ENCODE results near the gene SMURF1. TPM values are rescaled to one million over a fixed set of nuclear protein-coding genes. Genes with fewer than 3 reads are reported as not detected.

The SMURF1 gene
- total and polyA plus RNA-seq, 2 experiments from 2014 or later, result 6.8 to 19.1 TPM

DNA sequence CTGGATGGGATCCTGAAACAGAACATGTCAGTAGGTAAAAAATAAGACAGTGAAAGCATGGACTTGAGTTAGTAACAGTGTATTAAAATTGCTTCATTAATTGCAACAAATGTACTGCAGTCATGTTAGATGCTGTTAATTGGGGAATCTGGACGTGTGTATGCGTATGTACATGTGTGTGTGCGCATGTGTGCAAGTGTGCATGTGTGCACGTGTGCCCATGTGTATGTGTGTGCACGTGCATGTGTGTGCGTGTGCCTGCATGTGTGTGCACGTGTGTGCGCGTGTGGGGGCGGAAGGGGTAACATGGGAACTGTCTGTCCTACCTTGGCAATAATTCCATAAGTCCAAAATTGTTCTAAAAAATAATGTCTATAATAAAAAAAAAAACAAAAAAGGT, 67.3 kb downstream of the SMURF1 start:
- Histone ChIP-seq H3K4me3 (no peak overlapping the region), H3K4me1 (ENCODE audit: insufficient read depth) (peaks cover 16% of the 10 kb centered on the region), H2AFZ (no peak overlapping the region), H4K20me1 (ENCODE audit: insufficient read depth) (no peaks in the 10 kb centered on the region), H3K27ac (no peak overlapping the region), H3K9me2 (ENCODE audit: insufficient read depth) (no peaks in the 10 kb centered on the region), H3K27me3 (replicated peaks; ENCODE audit: insufficient read depth) (no peaks in the 10 kb centered on the region), H3K4me2 (ENCODE audit: unreplicated experiment) (no peak overlapping the region), H3K9me3 (ENCODE audit: low read depth) (no peaks in the 10 kb centered on the region), H3K36me3 (ENCODE audit: low read depth) (no peaks in the 10 kb centered on the region), H3F3A (ENCODE audit: insufficient read depth) (0 out of 2 replicates have a peak, but pooled peaks cover 4% of the 10 kb centered on the region), H3K79me2 (ENCODE audit: insufficient read depth) (peaks cover 100% of the 10 kb centered on the region), H3K9ac (no peak overlapping the region)
- WGBS, 2 experiments (ENCODE audit: low coverage in 1 of 2, low lambda C conversion rate in 2 of 2, missing lambda C conversion rate in 2 of 2), result 92 to 95% methylated on average over 10 of the region's 10 CpGs
- no peak for DNase-seq
- no peak for TF ChIP-seq EZH2 (IDR thresholded peaks at IDR 0.05; ENCODE audit: insufficient read depth, poor library complexity, severe bottlenecking)
- no peak for TF ChIP-seq EZH2phosphoT487 (IDR thresholded peaks at IDR 0.05; ENCODE audit: insufficient read depth, low read depth)
- in situ Hi-C loops (cut with MboI), result no loop called here

- Histone ChIP-seq H4K20me1 (ENCODE audit: insufficient read depth) (no peaks in the 10 kb centered on the region), H3K9me3 (ENCODE audit: low read depth) (no peaks in the 10 kb centered on the region), H3K36me3 (ENCODE audit: low read depth) (no peaks in the 10 kb centered on the region), H3K27ac (no peak overlapping the region), H3K4me3 (no peak overlapping the region), H3K27me3 (replicated peaks; ENCODE audit: insufficient read depth) (no peaks in the 10 kb centered on the region), H3K4me2 (ENCODE audit: unreplicated experiment) (no peak overlapping the region), H3K79me2 (ENCODE audit: insufficient read depth) (peaks cover 100% of the 10 kb centered on the region), H3F3A (ENCODE audit: insufficient read depth) (0 out of 2 replicates have a peak, but pooled peaks cover 4% of the 10 kb centered on the region), H3K9ac (no peak overlapping the region), H2AFZ (no peak overlapping the region), H3K9me2 (ENCODE audit: insufficient read depth) (no peaks in the 10 kb centered on the region), H3K4me1 (ENCODE audit: insufficient read depth) (peaks cover 16% of the 10 kb centered on the region)
- 91 to 98% methylated on average over 2 of the region's 2 CpGs for WGBS, 2 experiments (ENCODE audit: low coverage in 1 of 2, low lambda C conversion rate in 2 of 2, missing lambda C conversion rate in 2 of 2)
- no peak for DNase-seq
- in situ Hi-C loops (cut with MboI), result no loop called here
- TF ChIP-seq EZH2 (IDR thresholded peaks at IDR 0.05; ENCODE audit: insufficient read depth, poor library complexity, severe bottlenecking), result no peak
- TF ChIP-seq EZH2phosphoT487 (IDR thresholded peaks at IDR 0.05; ENCODE audit: insufficient read depth, low read depth), result no peak
Observed at GRCh38 chr7:99073839-99074446, 70.0 kb downstream of the SMURF1 start.

DNA sequence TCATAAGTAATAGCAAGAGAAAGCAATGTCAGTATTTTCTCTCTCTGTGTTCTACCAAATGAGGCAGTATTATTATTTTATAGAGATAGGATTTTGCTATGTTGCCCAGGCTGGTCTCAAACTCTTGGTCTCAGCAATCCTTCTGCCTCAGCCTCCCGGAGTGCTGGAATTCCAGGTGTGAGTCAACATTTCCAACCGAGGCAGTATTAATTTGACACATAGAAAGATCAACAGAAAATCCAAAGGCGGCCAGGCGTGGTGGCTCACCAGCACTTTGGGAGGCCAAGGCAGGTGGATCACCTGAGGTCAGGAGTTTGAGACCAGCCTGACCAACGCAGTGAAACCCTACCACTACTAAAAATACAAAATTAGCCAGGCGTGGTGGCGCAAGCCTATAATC, 71.8 kb downstream of the SMURF1 start:
- in situ Hi-C loops (cut with MboI), result no loop called here
- Histone ChIP-seq H3K9me3 (ENCODE audit: low read depth) (no peaks in the 10 kb centered on the region), H3K9me2 (ENCODE audit: insufficient read depth) (no peaks in the 10 kb centered on the region), H2AFZ (no peak overlapping the region), H3K27ac (peak overlapping the region; percentile 73), H3K79me2 (ENCODE audit: insufficient read depth) (peaks cover 100% of the 10 kb centered on the region), H3K36me3 (ENCODE audit: low read depth) (no peaks in the 10 kb centered on the region), H3K4me1 (ENCODE audit: insufficient read depth) (peaks cover 11% of the 10 kb centered on the region), H3K27me3 (replicated peaks; ENCODE audit: insufficient read depth) (no peaks in the 10 kb centered on the region), H3K9ac (0 out of 2 replicates have a peak overlapping the region, but pooled peaks have one; percentile 8), H3K4me3 (no peak overlapping the region), H3K4me2 (ENCODE audit: unreplicated experiment) (no peak overlapping the region), H3F3A (ENCODE audit: insufficient read depth) (0 out of 2 replicates have a peak, but pooled peaks cover 4% of the 10 kb centered on the region), H4K20me1 (ENCODE audit: insufficient read depth) (no peaks in the 10 kb centered on the region)
- no peak for TF ChIP-seq EZH2phosphoT487 (IDR thresholded peaks at IDR 0.05; ENCODE audit: insufficient read depth, low read depth)
- DNase-seq, result no peak
- WGBS, 2 experiments (ENCODE audit: low coverage in 1 of 2, low lambda C conversion rate in 2 of 2, missing lambda C conversion rate in 2 of 2), result 98 to 100% methylated on average over 7 of the region's 7 CpGs

GRCh38 chr7:99070361-99070760, 73.5 kb downstream of the SMURF1 start:
- Histone ChIP-seq H3K4me1 (ENCODE audit: insufficient read depth) (peaks cover 11% of the 10 kb centered on the region), H3K27ac (no peak overlapping the region), H3K4me2 (ENCODE audit: unreplicated experiment) (no peak overlapping the region), H4K20me1 (ENCODE audit: insufficient read depth) (no peaks in the 10 kb centered on the region), H3K9ac (no peak overlapping the region), H3K79me2 (ENCODE audit: insufficient read depth) (peaks cover 100% of the 10 kb centered on the region), H3K36me3 (ENCODE audit: low read depth) (no peaks in the 10 kb centered on the region), H3F3A (ENCODE audit: insufficient read depth) (0 out of 2 replicates have a peak, but pooled peaks cover 4% of the 10 kb centered on the region), H2AFZ (no peak overlapping the region), H3K9me3 (ENCODE audit: low read depth) (no peaks in the 10 kb centered on the region), H3K9me2 (ENCODE audit: insufficient read depth) (no peaks in the 10 kb centered on the region), H3K4me3 (no peak overlapping the region), H3K27me3 (replicated peaks; ENCODE audit: insufficient read depth) (no peaks in the 10 kb centered on the region)
- DNase-seq, result no peak
- in situ Hi-C loops (cut with MboI), result no loop called here
- WGBS, 2 experiments (ENCODE audit: low coverage in 1 of 2, low lambda C conversion rate in 2 of 2, missing lambda C conversion rate in 2 of 2), result 95 to 98% methylated on average over 3 of the region's 3 CpGs
- TF ChIP-seq EZH2 (IDR thresholded peaks at IDR 0.05; ENCODE audit: insufficient read depth, poor library complexity, severe bottlenecking) (no peak), EZH2phosphoT487 (IDR thresholded peaks at IDR 0.05; ENCODE audit: insufficient read depth, low read depth) (no peak)

Data from GM23248 (cell line).